HG02970 (cell line): ENCODE results near the gene MMUT.
"Not testable (repeated sequence)": the region's sequence is repeated elsewhere in the genome, so short reads cannot be mapped to it uniquely, and the experiment has no call there.

Experiments used
- ATAC-seq: cut with Tn5 transposase; IDR thresholded peaks from one replicate; pipeline ENCODE4 v1.9.1; 2021; ENCODE audit warnings: mild to moderate bottlenecking, moderate library complexity, moderate number of reproducible peaks; ENCODE audit not compliant: unreplicated experiment, low FRiP score

The MMUT gene

GRCh38 chr6:49430187-49430586, 32.9 kb downstream of the MMUT start:
- ATAC-seq, result no peak

- ATAC-seq, result no peak
Measured at GRCh38 chr6:49423817-49424216, 39.2 kb downstream of the MMUT start.

DNA sequence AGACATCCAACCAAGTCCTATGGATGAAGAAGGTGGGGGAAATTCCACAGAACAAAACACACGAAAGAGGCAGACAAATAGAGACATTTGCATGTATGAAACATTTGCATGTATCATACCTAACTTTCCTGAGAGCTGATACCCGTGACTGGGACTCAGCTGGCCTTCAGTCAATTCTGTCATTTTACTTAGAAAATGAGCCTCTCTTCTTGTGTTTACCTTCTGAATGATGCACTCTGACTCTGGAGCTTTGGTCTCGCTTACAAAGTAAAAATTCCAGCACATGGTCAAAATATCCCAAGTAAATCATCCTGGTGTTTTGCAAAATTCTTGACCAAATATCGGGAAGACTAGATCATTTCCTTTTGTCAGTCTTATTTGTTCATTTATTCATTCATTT, 46.9 kb downstream of the MMUT start:
- ATAC-seq, result no peak

DNA sequence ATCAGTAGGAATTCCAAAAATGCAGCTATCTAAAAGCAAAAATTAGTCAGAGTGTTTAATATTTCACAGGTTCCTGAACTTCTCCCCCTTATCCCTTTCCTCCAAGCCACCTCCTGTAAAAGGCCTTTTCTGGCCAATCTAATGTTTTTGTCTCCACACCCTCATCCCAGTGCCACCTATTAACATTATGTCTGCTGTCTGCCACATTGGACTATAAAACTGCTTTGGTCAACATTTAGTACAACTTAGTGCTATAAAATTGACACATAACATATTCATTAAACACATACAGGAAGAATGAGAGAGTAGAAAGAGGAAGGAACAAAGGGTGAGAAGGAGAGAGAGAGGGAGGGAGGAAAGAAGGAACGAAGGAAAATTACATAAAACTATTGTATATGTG, 47.7 kb downstream of the MMUT start:
- no peak for ATAC-seq

DNA sequence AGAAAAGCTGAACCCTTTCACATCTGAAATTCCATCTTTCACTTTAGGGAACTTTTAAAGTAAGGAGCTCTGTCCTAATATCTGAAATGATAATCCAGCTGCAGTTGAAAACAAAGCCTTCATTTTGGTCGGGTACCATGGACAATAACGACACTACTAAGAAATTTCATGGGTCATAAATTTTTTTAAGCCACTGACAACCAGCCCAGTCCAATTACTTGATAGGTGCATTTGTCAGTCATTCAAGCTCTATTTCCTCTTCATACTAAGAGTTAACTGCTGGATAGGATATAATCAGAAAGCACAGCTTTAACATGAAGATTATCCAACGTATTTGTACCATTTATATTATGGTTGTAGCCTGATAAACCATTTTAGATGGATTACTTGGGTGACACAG, 52.5 kb downstream of the MMUT start:
- ATAC-seq, result no peak

- ATAC-seq, result no peak
Measured at GRCh38 chr6:49409951-49410542, 53.0 kb downstream of the MMUT start.

- ATAC-seq, result no peak
Measured at GRCh38 chr6:49406250-49406970, 56.6 kb downstream of the MMUT start.

DNA sequence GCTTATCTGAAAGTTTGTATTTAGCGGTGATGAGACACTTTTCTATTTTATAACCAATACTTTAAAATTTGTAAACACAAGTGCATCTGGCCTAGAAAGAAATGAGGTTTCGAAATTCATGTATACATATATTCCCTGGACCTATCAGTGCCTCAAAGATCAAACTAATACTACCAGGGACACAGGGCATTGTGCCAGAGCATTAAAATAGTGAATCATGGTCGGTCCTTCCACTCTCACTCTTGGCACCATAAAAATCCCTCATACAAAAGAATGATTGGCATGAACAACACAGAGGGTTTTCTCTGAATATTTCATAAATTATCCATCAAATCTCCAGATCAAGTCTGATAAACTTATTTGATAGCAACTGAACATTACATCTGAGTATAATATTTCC, 62.0 kb downstream of the MMUT start:
- ATAC-seq, result no peak

DNA sequence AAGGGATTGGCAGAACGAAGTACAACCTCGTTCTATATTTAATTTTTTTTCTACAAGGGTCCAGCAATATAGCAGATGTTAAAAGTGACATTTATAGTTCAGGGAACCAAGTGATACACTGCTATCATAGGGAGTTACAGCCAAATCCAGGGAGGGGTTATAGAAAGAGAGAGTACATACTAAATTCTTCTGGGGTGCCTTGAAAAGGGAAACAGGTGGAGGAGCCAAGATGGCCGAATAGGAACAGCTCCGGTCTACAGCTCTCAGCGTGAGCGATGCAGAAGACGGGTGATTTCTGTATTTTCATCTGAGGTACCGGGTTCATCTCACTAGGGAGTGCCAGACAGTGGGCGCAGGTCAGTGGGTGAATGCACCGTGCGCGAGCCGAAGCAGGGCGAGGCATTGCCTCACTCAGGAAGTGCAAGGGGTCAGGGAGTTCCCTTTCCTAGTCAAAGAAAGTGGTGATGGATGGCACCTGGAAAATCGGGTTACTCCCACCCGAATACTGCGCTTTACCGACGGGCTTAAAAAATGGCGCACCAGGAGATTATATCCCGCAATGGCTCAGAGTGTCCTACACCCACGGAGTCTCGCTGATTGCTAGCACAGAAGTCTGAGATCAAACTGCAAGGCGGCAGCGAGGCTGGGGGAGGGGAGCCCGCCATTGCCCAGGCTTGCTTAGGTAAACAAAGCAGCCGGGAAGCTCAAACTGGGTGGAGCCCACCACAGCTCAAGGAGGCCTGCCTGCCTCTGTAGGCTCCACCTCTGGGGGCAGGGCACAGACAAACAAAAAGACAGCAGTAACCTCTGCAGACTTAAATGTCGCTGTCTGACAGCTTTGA, 76.2 kb downstream of the MMUT start:
- ATAC-seq, result not testable (repeated sequence)

GRCh38 chr6:49384904-49385303, 78.1 kb downstream of the MMUT start:
- ATAC-seq, result no peak
